ENCODE data around the gene KSR2. TPM values are rescaled to one million over a fixed set of nuclear protein-coding genes. Genes with fewer than 3 reads are reported as not detected.

KSR2 gene
- total RNA-seq, 1 donor from 2014 or later, result 0.69 TPM

DNA sequence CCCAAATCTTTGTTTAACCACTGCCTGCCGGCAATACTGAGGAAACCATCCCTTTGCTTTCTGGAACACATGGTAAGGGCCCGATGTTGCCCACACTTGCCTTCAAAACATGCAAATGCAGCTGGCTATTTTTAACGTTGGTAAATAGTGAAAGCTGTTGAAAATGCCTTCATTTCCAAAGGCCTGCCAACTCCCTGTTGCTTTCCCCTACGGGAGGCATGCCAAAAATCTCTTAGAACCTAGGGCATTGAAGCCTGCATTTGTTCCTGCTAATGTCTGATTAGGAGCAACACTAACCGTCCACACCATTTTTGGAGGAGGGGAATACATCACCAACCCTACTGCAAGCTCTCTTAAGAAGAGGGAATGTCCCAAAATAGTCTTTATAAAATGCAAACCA lies 454.8 kb downstream of the KSR2 start:
- H3K27ac Mint-ChIP-seq, result no peak overlapping the region
- DNase-seq (ENCODE audit: low spot score in 2 of 2, unreplicated experiment in 2 of 2), result no peak
- TF ChIP-seq, protein P1, sequence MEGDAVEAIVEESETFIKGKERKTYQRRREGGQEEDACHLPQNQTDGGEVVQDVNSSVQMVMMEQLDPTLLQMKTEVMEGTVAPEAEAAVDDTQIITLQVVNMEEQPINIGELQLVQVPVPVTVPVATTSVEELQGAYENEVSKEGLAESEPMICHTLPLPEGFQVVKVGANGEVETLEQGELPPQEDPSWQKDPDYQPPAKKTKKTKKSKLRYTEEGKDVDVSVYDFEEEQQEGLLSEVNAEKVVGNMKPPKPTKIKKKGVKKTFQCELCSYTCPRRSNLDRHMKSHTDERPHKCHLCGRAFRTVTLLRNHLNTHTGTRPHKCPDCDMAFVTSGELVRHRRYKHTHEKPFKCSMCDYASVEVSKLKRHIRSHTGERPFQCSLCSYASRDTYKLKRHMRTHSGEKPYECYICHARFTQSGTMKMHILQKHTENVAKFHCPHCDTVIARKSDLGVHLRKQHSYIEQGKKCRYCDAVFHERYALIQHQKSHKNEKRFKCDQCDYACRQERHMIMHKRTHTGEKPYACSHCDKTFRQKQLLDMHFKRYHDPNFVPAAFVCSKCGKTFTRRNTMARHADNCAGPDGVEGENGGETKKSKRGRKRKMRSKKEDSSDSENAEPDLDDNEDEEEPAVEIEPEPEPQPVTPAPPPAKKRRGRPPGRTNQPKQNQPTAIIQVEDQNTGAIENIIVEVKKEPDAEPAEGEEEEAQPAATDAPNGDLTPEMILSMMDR (IDR thresholded peaks at IDR 0.05; ENCODE audit: unreplicated experiment), result no peak
- H3K4me3 Mint-ChIP-seq, result no peak overlapping the region
- no peaks in the 10 kb centered on the region for H3K4me1 Mint-ChIP-seq
- H3K36me3 Mint-ChIP-seq, result no peaks in the 10 kb centered on the region
- peaks cover 78% of the 10 kb centered on the region for H3K27me3 Mint-ChIP-seq (ENCODE audit: low read depth)
- no peaks in the 10 kb centered on the region for H3K9me3 Mint-ChIP-seq

DNA sequence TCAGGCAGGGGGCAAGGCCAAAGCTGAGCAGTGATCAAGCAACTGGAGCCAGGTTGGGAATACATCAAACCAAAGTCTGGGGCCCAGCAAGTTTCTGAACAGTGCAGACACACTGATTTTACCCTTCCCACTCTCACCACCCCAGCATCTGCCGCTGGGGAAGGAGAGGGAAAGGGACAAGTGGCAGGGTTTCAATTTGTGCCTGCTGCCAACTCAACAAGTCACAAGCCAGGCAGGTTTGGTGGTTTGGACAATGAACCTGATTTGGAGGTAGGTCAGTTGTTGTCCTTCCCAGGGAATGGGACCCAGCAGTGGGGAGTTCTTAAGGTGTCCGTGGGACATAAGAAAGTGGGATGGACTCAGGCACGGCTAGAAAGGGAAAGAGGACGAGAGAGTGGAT lies 455.4 kb downstream of the KSR2 start:
- no peaks in the 10 kb centered on the region for H3K4me1 Mint-ChIP-seq
- TF ChIP-seq, protein P1 (IDR thresholded peaks at IDR 0.05; ENCODE audit: unreplicated experiment), result no peak
- H3K9me3 Mint-ChIP-seq, result no peaks in the 10 kb centered on the region
- DNase-seq (ENCODE audit: low spot score in 2 of 2, unreplicated experiment in 2 of 2), result no peak
- no peaks in the 10 kb centered on the region for H3K36me3 Mint-ChIP-seq
- H3K27me3 Mint-ChIP-seq (ENCODE audit: low read depth), result peaks cover 78% of the 10 kb centered on the region
- no peak overlapping the region for H3K27ac Mint-ChIP-seq
- no peak overlapping the region for H3K4me3 Mint-ChIP-seq

- H3K27me3 Mint-ChIP-seq (ENCODE audit: low read depth), result peaks cover 80% of the 10 kb centered on the region
- no peak overlapping the region for H3K27ac Mint-ChIP-seq
- H3K4me1 Mint-ChIP-seq, result no peaks in the 10 kb centered on the region
- no peaks in the 10 kb centered on the region for H3K36me3 Mint-ChIP-seq
- H3K9me3 Mint-ChIP-seq, result no peaks in the 10 kb centered on the region
- TF ChIP-seq, protein P1 (IDR thresholded peaks at IDR 0.05; ENCODE audit: unreplicated experiment), result no peak
- H3K4me3 Mint-ChIP-seq, result no peak overlapping the region
- DNase-seq (ENCODE audit: low spot score in 2 of 2, unreplicated experiment in 2 of 2), result no peak
Observed at GRCh38 chr12:117508468-117508867, 460.3 kb downstream of the KSR2 start.

DNA sequence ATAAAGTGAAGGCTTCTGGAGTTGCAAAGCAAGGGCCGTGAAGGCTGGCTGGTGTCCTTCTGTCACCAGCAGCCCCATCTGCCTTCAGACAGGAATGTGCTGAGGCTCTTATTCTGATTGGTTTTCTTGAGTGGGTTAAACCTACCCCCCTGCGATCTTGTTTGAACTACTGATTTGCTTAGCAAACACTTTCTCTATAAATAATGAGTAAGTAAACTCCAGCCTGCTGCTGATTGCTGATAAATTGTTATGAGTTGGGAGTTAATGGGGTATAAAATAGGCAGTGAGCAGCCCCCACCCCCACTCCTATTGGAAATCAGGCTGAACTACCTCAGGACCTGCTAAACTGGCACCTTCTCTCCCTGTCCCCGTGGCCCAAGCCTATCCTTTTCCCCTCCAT lies 461.2 kb downstream of the KSR2 start:
- DNase-seq (ENCODE audit: low spot score in 2 of 2, unreplicated experiment in 2 of 2), result no peak
- no peaks in the 10 kb centered on the region for H3K36me3 Mint-ChIP-seq
- no peak overlapping the region for H3K27ac Mint-ChIP-seq
- H3K9me3 Mint-ChIP-seq, result no peaks in the 10 kb centered on the region
- no peaks in the 10 kb centered on the region for H3K4me1 Mint-ChIP-seq
- no peak overlapping the region for H3K4me3 Mint-ChIP-seq
- TF ChIP-seq, protein P1 (IDR thresholded peaks at IDR 0.05; ENCODE audit: unreplicated experiment), result no peak
- peaks cover 80% of the 10 kb centered on the region for H3K27me3 Mint-ChIP-seq (ENCODE audit: low read depth)

DNA sequence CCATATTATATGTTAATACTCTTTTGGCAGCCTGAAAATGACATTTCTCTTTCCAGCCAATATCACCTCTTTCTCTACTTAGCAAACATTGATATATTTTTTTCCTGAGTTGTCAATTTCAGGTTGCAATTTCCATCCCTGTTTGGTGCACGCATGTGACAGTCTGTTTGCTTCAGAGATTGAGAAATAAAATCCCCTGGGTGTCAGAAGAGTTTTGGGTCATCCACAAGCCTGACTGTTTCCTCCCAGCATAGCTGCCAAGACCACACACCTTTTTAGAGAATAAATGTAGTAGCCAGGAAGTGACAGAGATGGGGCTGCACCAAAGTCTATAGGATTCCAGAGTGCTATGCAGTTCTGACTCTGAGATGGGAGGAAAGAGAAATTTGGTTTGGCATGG lies 462.5 kb downstream of the KSR2 start:
- Mint-ChIP-seq H3K27ac (no peak overlapping the region), H3K27me3 (ENCODE audit: low read depth) (peaks cover 76% of the 10 kb centered on the region), H3K36me3 (no peaks in the 10 kb centered on the region), H3K4me1 (no peaks in the 10 kb centered on the region), H3K9me3 (no peaks in the 10 kb centered on the region), H3K4me3 (no peak overlapping the region)
- TF ChIP-seq, protein P1 (IDR thresholded peaks at IDR 0.05; ENCODE audit: unreplicated experiment), result no peak
- no peak for DNase-seq (ENCODE audit: low spot score in 2 of 2, unreplicated experiment in 2 of 2)

DNA sequence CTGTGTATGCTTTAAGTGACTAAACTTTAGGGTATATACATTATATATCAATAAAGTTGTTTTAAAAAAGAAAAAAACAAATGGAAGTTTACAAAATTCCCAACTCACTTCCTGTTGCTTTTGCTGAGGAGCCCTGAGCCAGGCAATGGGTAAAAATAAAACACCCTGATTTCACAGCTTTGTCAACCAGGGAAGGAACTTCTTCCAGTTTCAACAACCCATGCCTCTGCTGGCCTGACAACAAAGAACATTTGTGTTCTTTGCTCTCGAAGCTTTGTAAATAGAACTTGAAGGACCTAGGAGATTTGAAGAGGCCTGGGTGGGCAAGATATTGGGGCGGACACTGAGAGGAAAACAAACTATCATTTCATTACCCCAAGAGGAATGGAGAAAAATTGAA lies 466.2 kb downstream of the KSR2 start:
- H3K27me3 Mint-ChIP-seq (ENCODE audit: low read depth), result peaks cover 66% of the 10 kb centered on the region
- H3K9me3 Mint-ChIP-seq, result no peaks in the 10 kb centered on the region
- peaks cover 13% of the 10 kb centered on the region for H3K4me1 Mint-ChIP-seq
- H3K27ac Mint-ChIP-seq, result no peak overlapping the region
- H3K36me3 Mint-ChIP-seq, result no peaks in the 10 kb centered on the region
- no peak for DNase-seq (ENCODE audit: low spot score in 2 of 2, unreplicated experiment in 2 of 2)
- TF ChIP-seq, protein P1 (IDR thresholded peaks at IDR 0.05; ENCODE audit: unreplicated experiment), result no peak
- no peak overlapping the region for H3K4me3 Mint-ChIP-seq
